H1 (cell line): ENCODE results near the gene TBC1D16. TPM values are rescaled to one million over a fixed set of nuclear protein-coding genes. Genes with fewer than 3 reads are reported as not detected.

Source experiments
- BACH1 ChIP-seq: IDR thresholded peaks from 2 replicates; pipeline ENCODE4 v1.6.1; 2012; ENCODE audit warnings: low read length, improper control_type of control experiment
- CBX8 ChIP-seq: fragments of 300-800, 300-1000 bp; sonication (generic); IDR thresholded peaks from 2 replicates; pipeline ENCODE4 v1.7.1; 2016; ENCODE audit warnings: low read depth, low read length, borderline replicate concordance
- EGR1 ChIP-seq: IDR thresholded peaks from 2 replicates; pipeline ENCODE4 v1.6.1; 2011; ENCODE audit warnings: low read depth, low read length, borderline replicate concordance
- EZH2 ChIP-seq: fragments of 200-600 bp; sonication (generic); IDR thresholded peaks from 2 replicates; pipeline ENCODE4 v1.7.1; 2012; ENCODE audit warnings: low read depth, mild to moderate bottlenecking, moderate library complexity, low read length, inconsistent platforms; ENCODE audit not compliant: severe bottlenecking
- GABPA ChIP-seq: IDR thresholded peaks from 2 replicates; pipeline ENCODE4 v1.6.1; 2011; ENCODE audit warnings: mild to moderate bottlenecking, low read length, moderate library complexity, borderline replicate concordance; ENCODE audit not compliant: insufficient read depth
- JUN ChIP-seq: IDR thresholded peaks from 2 replicates; pipeline ENCODE4 v1.6.1; 2011; ENCODE audit warnings: low read depth, mild to moderate bottlenecking, improper control_type of control experiment, low read length
- MAFK ChIP-seq: IDR thresholded peaks from 2 replicates; pipeline ENCODE4 v1.6.1; 2012; ENCODE audit warnings: low read depth, mild to moderate bottlenecking, improper control_type of control experiment, low read length
- NRF1 ChIP-seq: IDR thresholded peaks from 2 replicates; pipeline ENCODE4 v1.6.1; 2011; ENCODE audit warnings: mild to moderate bottlenecking, low read depth, low read length, improper control_type of control experiment
- POU5F1 ChIP-seq: IDR thresholded peaks from 2 replicates; pipeline ENCODE4 v1.6.1; 2011; ENCODE audit warnings: low read depth, mild to moderate bottlenecking, low read length, moderate library complexity
- SAP30 ChIP-seq: fragments of 300-600 bp; sonication (generic); IDR thresholded peaks from 2 replicates; pipeline ENCODE4 v1.7.1; 2012; ENCODE audit warnings: low read length, moderate library complexity, mild to moderate bottlenecking, inconsistent platforms; ENCODE audit not compliant: insufficient read depth, insufficient replicate concordance
- SIX5 ChIP-seq: IDR thresholded peaks from 2 replicates; pipeline ENCODE4 v1.6.1; 2011; ENCODE audit warnings: mild to moderate bottlenecking, low read depth, low read length
- SP1 ChIP-seq: IDR thresholded peaks from 2 replicates; pipeline ENCODE4 v1.6.1; 2011; ENCODE audit warnings: low read depth, low read length
- SP4 ChIP-seq: IDR thresholded peaks from 2 replicates; pipeline ENCODE4 v1.6.1; 2012; ENCODE audit warnings: low read length, inconsistent platforms
- SRF ChIP-seq: IDR thresholded peaks from 2 replicates; pipeline ENCODE4 v1.6.1; 2011; ENCODE audit warnings: mild to moderate bottlenecking, low read depth, low read length, moderate library complexity
- TAF7 ChIP-seq: optimal IDR thresholded peaks from 2 replicates; pipeline ENCODE3; 2011; ENCODE audit warnings: low read depth, mild to moderate bottlenecking, inconsistent platforms, low read length, moderate library complexity, borderline replicate concordance
- TCF12 ChIP-seq: IDR thresholded peaks from 2 replicates; pipeline ENCODE4 v1.6.1; 2011; ENCODE audit warnings: low read depth, mild to moderate bottlenecking, low read length
- YY1 ChIP-seq: IDR thresholded peaks from 2 replicates; pipeline ENCODE4 v1.6.1; 2011; ENCODE audit warnings: low read depth, mild to moderate bottlenecking, low read length
- polyA plus RNA-seq, 7 experiments: library from polyadenylated mRNA; depleted of rRNA in 3 of 7; stranded (reverse) in 5 of 7; unstranded in 2 of 7; fragments of >200 nt in 5 of 7; fragments of 200-250 nt in 2 of 7; gene quantifications; 1 replicate in 5 of 7; 2 replicates in 1 of 7; 4 replicates in 1 of 7; pipeline versions ENCODE4 v1.2.1 to v1.2.3, GENCODE V29; 2011 to 2013; ENCODE audit warnings: missing spikeins in 2 of 7, mixed read lengths in 2 of 7
- total RNA-seq: library from RNA; stranded (reverse); fragmentation: NEBNext Ultra II Directional; extraction: Animal tissue kit (Norgen Biotek cat#: 25700); gene quantifications from 2 replicates; pipeline ENCODE4 v1.2.1, GENCODE V29; 2021
- TF ChIP-seq, protein P1 (sequence below): IDR thresholded peaks from 2 replicates; pipeline ENCODE4 v1.6.1; 2011; ENCODE audit warnings: low read length, improper control_type of control experiment
- TF ChIP-seq, protein P2 (sequence below): IDR thresholded peaks from 2 replicates; pipeline ENCODE4 v1.6.1; 2011; ENCODE audit warnings: low read depth, mild to moderate bottlenecking, low read length; ENCODE audit not compliant: insufficient read depth

The TBC1D16 gene
- total and polyA plus RNA-seq, 2 of the 8 experiments (the other 6 are each of a cell fraction or from before 2014, with no cell fraction given): 21.1 to 109 TPM

DNA sequence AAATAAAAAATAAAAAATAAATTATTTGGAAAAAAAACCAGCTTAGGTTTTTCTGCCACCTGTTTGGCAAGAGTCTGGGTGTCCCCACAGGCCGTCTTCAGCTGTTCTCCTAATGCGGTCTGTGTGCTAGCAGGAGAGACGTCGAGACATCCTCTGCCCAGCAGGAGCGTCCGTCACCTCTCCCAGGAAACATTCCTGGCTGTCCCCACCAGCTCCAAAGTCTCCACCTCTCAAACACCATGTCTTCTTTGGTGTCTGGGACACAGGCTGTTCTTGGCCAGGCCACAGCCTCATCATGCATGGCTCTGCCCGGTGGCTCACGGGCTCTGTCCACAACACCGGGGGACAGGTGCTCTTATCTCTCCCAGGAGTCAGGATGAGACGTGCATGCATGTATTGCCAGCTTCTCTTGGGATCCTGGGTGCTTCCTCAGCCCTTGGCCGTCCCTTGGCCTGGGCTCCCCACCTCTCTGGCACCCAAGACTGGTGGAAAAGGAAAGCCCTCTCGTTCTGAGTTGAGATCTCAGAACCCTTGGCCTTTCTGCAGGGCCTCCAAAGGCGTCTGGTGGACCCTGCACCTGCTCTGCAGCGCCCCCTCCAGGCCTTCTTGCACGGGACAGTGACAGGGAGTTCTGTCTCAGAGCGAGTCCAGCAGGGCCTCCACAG is 111.6 kb downstream of the TBC1D16 start (continued):
- no peak for TF ChIP-seq YY1
- TF ChIP-seq TAF7: no peak
- TF ChIP-seq TCF12: no peak
- no peak for TF ChIP-seq EGR1
- TF ChIP-seq GABPA: peak; percentile 63; the same call in 1 of the 2 replicates
- no peak for TF ChIP-seq SP4
- TF ChIP-seq BACH1: no peak
- TF ChIP-seq, protein P1, sequence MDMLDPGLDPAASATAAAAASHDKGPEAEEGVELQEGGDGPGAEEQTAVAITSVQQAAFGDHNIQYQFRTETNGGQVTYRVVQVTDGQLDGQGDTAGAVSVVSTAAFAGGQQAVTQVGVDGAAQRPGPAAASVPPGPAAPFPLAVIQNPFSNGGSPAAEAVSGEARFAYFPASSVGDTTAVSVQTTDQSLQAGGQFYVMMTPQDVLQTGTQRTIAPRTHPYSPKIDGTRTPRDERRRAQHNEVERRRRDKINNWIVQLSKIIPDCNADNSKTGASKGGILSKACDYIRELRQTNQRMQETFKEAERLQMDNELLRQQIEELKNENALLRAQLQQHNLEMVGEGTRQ: no peak
- no peak for TF ChIP-seq MAFK
- TF ChIP-seq, protein P2, sequence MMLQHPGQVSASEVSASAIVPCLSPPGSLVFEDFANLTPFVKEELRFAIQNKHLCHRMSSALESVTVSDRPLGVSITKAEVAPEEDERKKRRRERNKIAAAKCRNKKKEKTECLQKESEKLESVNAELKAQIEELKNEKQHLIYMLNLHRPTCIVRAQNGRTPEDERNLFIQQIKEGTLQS: no peak
- no peak for TF ChIP-seq POU5F1
- TF ChIP-seq CBX8: no peak
- TF ChIP-seq EZH2: peak; percentile 28
- TF ChIP-seq JUN: no peak
- no peak for TF ChIP-seq SP1
- TF ChIP-seq NRF1: no peak
- TF ChIP-seq SAP30: no peak
- TF ChIP-seq SIX5: no peak
- no peak for TF ChIP-seq SRF
- TF ChIP-seq, all 59 proteins: peak for 4
